Stimulated activated CD4-positive, alpha-beta T cell treated with anti-CD3 and anti-CD28 coated beads, Interleukin-2, amount 100 ng/mL, for 4 hours (primary cell): Measurements from ENCODE around the gene UGT2A1.

Experiments used
- DNase-seq: peaks from one replicate; pipeline ENCODE4 v3.0.0-alpha.2; 2020; ENCODE audit warnings: low read depth

Gene UGT2A1

GRCh38 chr4:69589884-69590283 is 63.2 kb downstream of the UGT2A1 start:
- DNase-seq = no peak

- DNase-seq = no peak
Observed at GRCh38 chr4:69584135-69584534, 68.9 kb downstream of the UGT2A1 start.

- DNase-seq = no peak
Observed at GRCh38 chr4:69583543-69583942, 69.5 kb downstream of the UGT2A1 start.

- DNase-seq = no peak
Observed at GRCh38 chr4:69577245-69577644, 75.8 kb downstream of the UGT2A1 start.

GRCh38 chr4:69576251-69576877 is 76.7 kb downstream of the UGT2A1 start:
- no peak for DNase-seq

- DNase-seq = no peak
Observed at GRCh38 chr4:69568787-69569186, 84.3 kb downstream of the UGT2A1 start.

- no peak for DNase-seq
Observed at GRCh38 chr4:69563424-69563823, 89.6 kb downstream of the UGT2A1 start.

GRCh38 chr4:69549651-69550050 is 103.4 kb downstream of the UGT2A1 start:
- no peak for DNase-seq

GRCh38 chr4:69546134-69546765 is 106.8 kb downstream of the UGT2A1 start:
- no peak for DNase-seq
